Measurements from ENCODE around the gene COA6. TPM values are rescaled to one million over a fixed set of nuclear protein-coding genes. Genes with fewer than 3 reads are reported as not detected.

COA6 gene
- total and polyA plus RNA-seq, 2 of the 8 experiments (the other 6 are each of a cell fraction or from before 2014, with no cell fraction given): 22.9 to 44.9 TPM

DNA sequence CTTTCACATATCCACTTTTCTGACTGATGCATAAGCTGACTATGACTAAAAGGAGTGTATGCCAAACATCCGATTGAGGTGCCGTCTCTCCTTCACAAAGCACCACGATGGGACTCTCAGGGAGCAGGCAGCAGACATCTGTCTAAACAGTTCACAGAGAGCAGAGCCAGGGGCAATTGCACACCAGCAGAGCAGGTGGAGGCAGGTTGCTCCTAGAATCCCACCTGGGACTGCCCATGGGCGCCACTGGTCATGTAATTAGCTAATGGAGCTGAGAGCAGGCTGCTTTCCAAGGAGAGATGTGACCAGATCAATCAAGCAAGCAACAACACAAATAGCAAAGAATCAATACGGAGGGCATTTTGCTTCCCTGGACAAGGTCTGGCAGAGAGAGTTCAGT, 30.5 kb upstream of the COA6 start (continued):
- no peak for TF ChIP-seq SP4 (IDR thresholded peaks at IDR 0.05; ENCODE audit: low read length)
- no peak for TF ChIP-seq MAFK (IDR thresholded peaks at IDR 0.05; ENCODE audit: low read depth, low read length)
- TF ChIP-seq TAF7 (optimal IDR thresholded peaks at IDR 0.05; ENCODE audit: borderline replicate concordance, low read depth, low read length): no peak

Measured in H1 (cell line).